Smooth muscle cell (in vitro differentiated cells): ENCODE measurements around the gene GLYATL2. TPM values are rescaled to one million over a fixed set of nuclear protein-coding genes. Genes with fewer than 3 reads are reported as not detected.

ENCODE experiments used
- DNase-seq: peaks from one replicate; lab custom pipeline; 2025; ENCODE audit not compliant: unreplicated experiment; lab: John Stamatoyannopoulos, UW
- H2AFZ ChIP-seq: fragments of 200-600 bp; sonication (generic); 2 replicates; pipeline ENCODE4 v1.6.0; 2016; ENCODE audit warnings: antibody characterized with exemption, low read depth, mild to moderate bottlenecking
- H3F3A ChIP-seq: fragments of 200-600 bp; sonication (generic); 2 replicates; pipeline ENCODE4 v1.6.0; 2017; ENCODE audit warnings: antibody characterized with exemption, low read depth
- H3K27ac ChIP-seq: fragments of 200-600 bp; sonication (generic); 2 replicates; pipeline ENCODE4 v1.5.1; 2016; ENCODE audit warnings: low read depth, mild to moderate bottlenecking
- H3K27me3 ChIP-seq: fragments of 200-600 bp; sonication (generic); 2 replicates; pipeline ENCODE4 v1.6.1; 2016; ENCODE audit warnings: low read depth, mild to moderate bottlenecking
- H3K36me3 ChIP-seq: fragments of 200-600 bp; sonication (generic); 2 replicates; pipeline ENCODE4 v1.5.1; 2016; ENCODE audit warnings: low read depth
- H3K4me1 ChIP-seq: fragments of 200-600 bp; sonication (generic); 2 replicates; pipeline ENCODE4 v1.5.1; 2016; ENCODE audit warnings: low read depth
- H3K4me2 ChIP-seq: fragments of 200-600 bp; sonication (generic); 2 replicates; pipeline ENCODE4 v1.6.0; 2016; ENCODE audit warnings: mild to moderate bottlenecking
- H3K4me3 ChIP-seq: fragments of 200-600 bp; sonication (generic); 2 replicates; pipeline ENCODE4 v1.5.1; 2016; ENCODE audit warnings: mild to moderate bottlenecking
- H3K79me2 ChIP-seq: fragments of 200-600 bp; sonication (generic); 2 replicates; pipeline ENCODE4 v1.6.0; 2016; ENCODE audit warnings: low read depth, mild to moderate bottlenecking
- H3K9ac ChIP-seq: fragments of 200-600 bp; sonication (generic); 2 replicates; pipeline ENCODE4 v1.6.0; 2016; ENCODE audit warnings: low read depth
- H3K9me3 ChIP-seq: fragments of 200-600 bp; sonication (generic); replicated peaks from 2 replicates; pipeline ENCODE4 v1.5.1; 2016; ENCODE audit warnings: low read depth
- H4K20me1 ChIP-seq: fragments of 200-600 bp; sonication (generic); 2 replicates; pipeline ENCODE4 v1.6.0; 2016; ENCODE audit warnings: low read depth
- WGBS: methylation state at CpG from one replicate; pipeline ENCODE4 v1.1.7; 2016; ENCODE audit warnings: low lambda C conversion rate; 5-methylcytosine and 5-hydroxymethylcytosine counted together
- polyA plus RNA-seq: library from polyadenylated mRNA; unstranded; fragments of >200 nt; fragmentation: Nextera tagmentation; extraction: Ambion mirVana; gene quantifications from 2 replicates; pipeline ENCODE4 v1.2.1, GENCODE V29; 2016
- total RNA-seq: library from RNA; depleted of rRNA; stranded (reverse); fragments of >200 nt; gene quantifications from 2 replicates; pipeline ENCODE4 v1.2.3, GENCODE V29; 2014
- TF ChIP-seq, protein P1 (sequence below): fragments of 200-600 bp; sonication (generic); IDR thresholded peaks from 2 replicates; pipeline ENCODE4 v1.5.1; 2017; ENCODE audit warnings: borderline replicate concordance, mild to moderate bottlenecking, antibody characterized with exemption; ENCODE audit not compliant: insufficient read depth, poor library complexity, severe bottlenecking

Gene GLYATL2
- total and polyA plus RNA-seq, 2 experiments from 2014 or later, result 0.09 to 1.6 TPM

- Histone ChIP-seq H3F3A (no peaks in the 10 kb centered on the region), H3K4me3 (no peak overlapping the region), H3K9me3 (peaks cover 4% of the 10 kb centered on the region), H3K4me1 (no peaks in the 10 kb centered on the region), H3K27ac (no peak overlapping the region), H3K27me3 (no peaks in the 10 kb centered on the region), H3K9ac (no peak overlapping the region), H3K4me2 (no peak overlapping the region), H3K79me2 (no peaks in the 10 kb centered on the region), H2AFZ (no peak overlapping the region), H3K36me3 (no peaks in the 10 kb centered on the region), H4K20me1 (no peaks in the 10 kb centered on the region)
- TF ChIP-seq, protein P1, sequence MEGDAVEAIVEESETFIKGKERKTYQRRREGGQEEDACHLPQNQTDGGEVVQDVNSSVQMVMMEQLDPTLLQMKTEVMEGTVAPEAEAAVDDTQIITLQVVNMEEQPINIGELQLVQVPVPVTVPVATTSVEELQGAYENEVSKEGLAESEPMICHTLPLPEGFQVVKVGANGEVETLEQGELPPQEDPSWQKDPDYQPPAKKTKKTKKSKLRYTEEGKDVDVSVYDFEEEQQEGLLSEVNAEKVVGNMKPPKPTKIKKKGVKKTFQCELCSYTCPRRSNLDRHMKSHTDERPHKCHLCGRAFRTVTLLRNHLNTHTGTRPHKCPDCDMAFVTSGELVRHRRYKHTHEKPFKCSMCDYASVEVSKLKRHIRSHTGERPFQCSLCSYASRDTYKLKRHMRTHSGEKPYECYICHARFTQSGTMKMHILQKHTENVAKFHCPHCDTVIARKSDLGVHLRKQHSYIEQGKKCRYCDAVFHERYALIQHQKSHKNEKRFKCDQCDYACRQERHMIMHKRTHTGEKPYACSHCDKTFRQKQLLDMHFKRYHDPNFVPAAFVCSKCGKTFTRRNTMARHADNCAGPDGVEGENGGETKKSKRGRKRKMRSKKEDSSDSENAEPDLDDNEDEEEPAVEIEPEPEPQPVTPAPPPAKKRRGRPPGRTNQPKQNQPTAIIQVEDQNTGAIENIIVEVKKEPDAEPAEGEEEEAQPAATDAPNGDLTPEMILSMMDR, result no peak
- no peak for DNase-seq
- 73% methylated on average over 6 of the region's 6 CpGs for WGBS
Observed at GRCh38 chr11:58796333-58796732, 48.2 kb downstream of the GLYATL2 start.

- Histone ChIP-seq H3K9ac (no peak overlapping the region), H3K27me3 (no peaks in the 10 kb centered on the region), H3F3A (no peaks in the 10 kb centered on the region), H3K9me3 (no peaks in the 10 kb centered on the region), H2AFZ (no peak overlapping the region), H3K36me3 (no peaks in the 10 kb centered on the region), H4K20me1 (no peaks in the 10 kb centered on the region), H3K4me1 (no peaks in the 10 kb centered on the region), H3K27ac (no peak overlapping the region), H3K79me2 (no peaks in the 10 kb centered on the region), H3K4me3 (no peak overlapping the region), H3K4me2 (no peak overlapping the region)
- TF ChIP-seq, protein P1, result peak; percentile 30
- 47% methylated on average over 4 of the region's 4 CpGs for WGBS
- no peak for DNase-seq
Observed at GRCh38 chr11:58788355-58789023, 56.0 kb downstream of the GLYATL2 start.

DNA sequence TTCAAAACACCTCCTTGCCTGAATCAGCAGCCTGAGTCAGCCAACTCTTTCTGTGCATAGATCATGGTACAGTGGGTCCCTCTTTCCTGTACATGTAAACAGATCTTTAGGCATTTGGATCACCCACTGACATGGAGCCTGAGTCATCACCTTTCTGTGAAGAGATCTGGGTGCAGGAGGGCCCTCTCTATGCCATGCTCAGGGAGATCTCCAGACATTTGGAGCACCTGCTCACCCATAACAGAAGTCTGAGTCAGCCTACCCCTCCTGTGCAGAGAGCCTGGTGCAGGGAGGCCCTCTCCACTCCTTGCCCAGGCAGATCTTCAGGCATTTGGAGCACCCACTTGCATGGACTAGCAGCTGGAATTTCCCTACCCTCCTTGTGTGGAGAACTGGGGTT lies 56.6 kb downstream of the GLYATL2 start:
- no peaks in the 10 kb centered on the region for H3K36me3 ChIP-seq
- H2AFZ ChIP-seq, result no peak overlapping the region
- H3K27ac ChIP-seq, result no peak overlapping the region
- no peaks in the 10 kb centered on the region for H3K9me3 ChIP-seq
- H3K27me3 ChIP-seq, result no peaks in the 10 kb centered on the region
- no peaks in the 10 kb centered on the region for H4K20me1 ChIP-seq
- H3K4me1 ChIP-seq, result no peaks in the 10 kb centered on the region
- H3F3A ChIP-seq, result no peaks in the 10 kb centered on the region
- no peaks in the 10 kb centered on the region for H3K79me2 ChIP-seq
- no peak for DNase-seq
- H3K4me2 ChIP-seq, result no peak overlapping the region
- no peak overlapping the region for H3K4me3 ChIP-seq
- TF ChIP-seq, protein P1, result no peak
- no peak overlapping the region for H3K9ac ChIP-seq

GRCh38 chr11:58786693-58787092 lies 57.8 kb downstream of the GLYATL2 start:
- 79% methylated on average over 3 of the region's 3 CpGs for WGBS
- Histone ChIP-seq H3K4me1 (no peaks in the 10 kb centered on the region), H2AFZ (no peak overlapping the region)

More at GRCh38 chr11:58786693-58787092, 57.8 kb downstream of the GLYATL2 start:
- no peaks in the 10 kb centered on the region for H3K79me2 ChIP-seq
- no peak overlapping the region for H3K4me2 ChIP-seq
- H3K36me3 ChIP-seq, result no peaks in the 10 kb centered on the region
- H3K27me3 ChIP-seq, result no peaks in the 10 kb centered on the region
- H3K9ac ChIP-seq, result no peak overlapping the region
- DNase-seq, result no peak
- no peaks in the 10 kb centered on the region for H4K20me1 ChIP-seq
- H3K4me3 ChIP-seq, result no peak overlapping the region
- TF ChIP-seq, protein P1, result no peak
- no peaks in the 10 kb centered on the region for H3F3A ChIP-seq
- H3K27ac ChIP-seq, result no peak overlapping the region
- H3K9me3 ChIP-seq, result no peaks in the 10 kb centered on the region
